SH-SY5Y (cell line): Measurements from ENCODE around the gene PCNX2.

Source experiments
- GATA2 ChIP-seq: IDR thresholded peaks from 2 replicates; pipeline ENCODE4 v1.6.1; 2011; ENCODE audit warnings: mild to moderate bottlenecking, low read depth, low read length
- GATA3 ChIP-seq: IDR thresholded peaks from 2 replicates; pipeline ENCODE4 v1.6.1; 2011; ENCODE audit warnings: low read depth, mild to moderate bottlenecking, low read length, moderate library complexity

DNA sequence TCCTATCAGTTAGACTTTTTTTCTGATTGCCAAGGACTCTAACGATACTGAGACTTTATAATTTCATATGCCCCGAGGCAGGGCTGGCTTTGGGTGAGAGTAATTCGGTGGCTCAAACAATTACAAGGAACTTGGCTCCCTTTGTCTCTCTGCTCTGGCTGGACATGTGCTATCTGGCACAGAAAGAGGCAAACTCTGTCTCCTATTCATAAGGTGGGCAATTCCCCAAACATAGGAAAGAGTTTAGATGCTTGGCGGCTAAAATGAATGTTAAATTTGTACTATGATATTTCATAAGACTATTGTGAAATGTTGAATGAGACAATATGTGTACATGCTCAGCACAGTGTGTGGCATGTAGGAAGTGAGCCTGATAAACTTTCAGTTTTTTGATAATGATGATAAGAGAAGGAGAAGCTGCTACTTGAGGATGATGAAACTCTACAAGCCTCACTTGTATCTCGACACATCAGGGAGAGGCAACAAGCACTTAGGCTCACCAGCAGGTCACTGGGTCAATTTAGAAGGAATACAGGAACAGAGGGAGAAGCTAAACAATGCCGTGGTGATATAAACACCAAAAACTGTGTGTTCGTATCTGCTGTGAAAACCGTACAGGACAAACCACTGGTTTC, 357.7 kb downstream of the PCNX2 start:
- TF ChIP-seq GATA3 (no peak), GATA2 (no peak)
